ENCODE results near the gene TMEM163.

- TF ChIP-seq GATA3 (IDR thresholded peaks at IDR 0.05; ENCODE audit: low read depth, low read length) (no peak), GATA2 (IDR thresholded peaks at IDR 0.05; ENCODE audit: low read depth, low read length) (no peak)
Measured at GRCh38 chr2:134675314-134675713, 43.5 kb downstream of the TMEM163 start.
